ENCODE results near the gene DACT2.
"Not testable (repeated sequence)": the region's sequence is repeated elsewhere in the genome, so short reads cannot be mapped to it uniquely, and the experiment has no call there.

The DACT2 gene

GRCh38 chr6:168280020-168280898, 39.3 kb downstream of the DACT2 start:
- DNase-seq, result no peak

- DNase-seq, result no peak
Measured at GRCh38 chr6:168279403-168279935, 40.1 kb downstream of the DACT2 start.

- DNase-seq, result no peak
Measured at GRCh38 chr6:168278904-168279303, 40.7 kb downstream of the DACT2 start.

- no peak for DNase-seq
Measured at GRCh38 chr6:168277274-168277669, 42.3 kb downstream of the DACT2 start.

GRCh38 chr6:168276576-168277273, 42.9 kb downstream of the DACT2 start:
- no peak for DNase-seq

- DNase-seq, result no peak
Measured at GRCh38 chr6:168275168-168275567, 44.4 kb downstream of the DACT2 start.

- DNase-seq, result no peak
Measured at GRCh38 chr6:168274037-168274952, 45.3 kb downstream of the DACT2 start.

- no peak for DNase-seq
Measured at GRCh38 chr6:168273441-168274036, 46.0 kb downstream of the DACT2 start.

GRCh38 chr6:168272415-168273325, 46.9 kb downstream of the DACT2 start:
- DNase-seq, result no peak

GRCh38 chr6:168270274-168271172, 49.1 kb downstream of the DACT2 start:
- no peak for DNase-seq

- DNase-seq, result no peak
Measured at GRCh38 chr6:168269455-168270243, 49.9 kb downstream of the DACT2 start.

- DNase-seq, result no peak
Measured at GRCh38 chr6:168268755-168269154, 50.8 kb downstream of the DACT2 start.

GRCh38 chr6:168267779-168268178, 51.8 kb downstream of the DACT2 start:
- DNase-seq, result not testable (repeated sequence)

GRCh38 chr6:168265827-168266815, 53.5 kb downstream of the DACT2 start:
- DNase-seq, result no peak

GRCh38 chr6:168265394-168265793, 54.2 kb downstream of the DACT2 start:
- DNase-seq, result no peak

- DNase-seq, result no peak
Measured at GRCh38 chr6:168264593-168265335, 54.8 kb downstream of the DACT2 start.

- DNase-seq, result no peak
Measured at GRCh38 chr6:168263351-168263905, 56.1 kb downstream of the DACT2 start.

All from CD4-positive, alpha-beta T cell treated with Interferon gamma for 1 hour (primary cell).